Measurements from ENCODE around the gene KDM8.

The KDM8 gene

GRCh38 chr16:27203507-27204311 lies at the start of gene KDM8:
Gene KDM8, plus strand, starts transcription at chr16:27203526. Its CDS starts 6,598 bp downstream, at chr16:27210124.
- peak; percentile 98 for DNase-seq

DNA sequence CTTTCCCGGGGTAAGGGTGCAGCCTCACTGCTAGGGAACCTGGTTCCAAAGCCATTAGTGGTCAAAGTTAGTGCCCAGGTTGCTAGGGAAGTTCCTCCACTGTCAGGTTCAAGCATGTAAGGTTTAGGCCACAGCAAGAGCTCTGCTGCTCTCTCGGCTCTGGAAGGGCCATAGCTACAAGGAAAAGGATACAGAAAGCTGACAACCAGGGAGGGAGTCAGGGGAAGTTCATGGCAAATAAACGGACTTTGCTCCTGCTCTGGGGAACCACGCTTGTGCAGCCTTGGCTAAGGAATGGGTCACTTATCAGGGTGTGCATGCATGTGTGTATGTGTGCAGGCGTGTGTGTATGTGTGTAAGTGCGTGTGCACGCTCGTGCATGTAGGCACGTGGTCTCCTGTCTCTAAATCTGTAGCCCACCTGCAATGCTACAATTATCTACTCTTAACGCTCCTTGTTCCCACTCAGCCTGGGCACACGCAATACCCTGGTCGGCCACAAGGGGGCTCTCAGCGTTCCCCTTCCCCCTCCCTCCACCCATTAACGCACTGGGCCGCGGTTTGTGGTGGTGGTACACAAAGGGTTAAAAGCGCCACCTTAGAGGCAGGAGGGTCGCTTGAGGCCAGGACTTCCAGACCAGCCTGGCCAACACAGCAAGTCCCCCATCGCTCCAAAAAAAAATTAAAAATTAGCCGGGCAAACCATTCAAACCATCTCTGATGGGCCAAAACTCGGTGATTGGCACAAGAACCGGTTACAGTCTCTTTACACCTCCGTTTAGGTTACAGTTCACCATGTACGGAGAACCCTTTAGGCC lies 48.4 kb upstream of the KDM8 start:
- DNase-seq, result peak; percentile 76

- no peak for DNase-seq
Observed at GRCh38 chr16:27156579-27156978, 46.7 kb upstream of the KDM8 start.

DNA sequence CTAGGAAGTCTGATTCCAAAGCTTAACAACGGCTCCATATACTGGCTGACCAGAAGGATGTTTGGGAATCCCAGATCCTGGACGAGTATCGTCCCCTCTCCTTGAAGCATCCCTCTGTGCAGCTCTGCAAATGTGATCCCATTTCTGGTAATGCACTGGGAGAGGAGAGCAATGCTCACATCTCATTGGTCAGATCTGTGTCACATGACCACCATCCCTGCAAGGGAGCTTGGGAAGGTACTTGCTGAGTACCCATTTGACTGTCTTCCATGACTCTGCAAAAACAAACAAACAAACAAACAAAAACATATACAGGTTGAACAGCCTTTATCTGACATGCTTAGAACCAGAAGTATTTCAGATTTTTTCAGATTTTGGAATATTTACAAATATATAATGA lies 41.9 kb upstream of the KDM8 start:
- DNase-seq, result no peak

DNA sequence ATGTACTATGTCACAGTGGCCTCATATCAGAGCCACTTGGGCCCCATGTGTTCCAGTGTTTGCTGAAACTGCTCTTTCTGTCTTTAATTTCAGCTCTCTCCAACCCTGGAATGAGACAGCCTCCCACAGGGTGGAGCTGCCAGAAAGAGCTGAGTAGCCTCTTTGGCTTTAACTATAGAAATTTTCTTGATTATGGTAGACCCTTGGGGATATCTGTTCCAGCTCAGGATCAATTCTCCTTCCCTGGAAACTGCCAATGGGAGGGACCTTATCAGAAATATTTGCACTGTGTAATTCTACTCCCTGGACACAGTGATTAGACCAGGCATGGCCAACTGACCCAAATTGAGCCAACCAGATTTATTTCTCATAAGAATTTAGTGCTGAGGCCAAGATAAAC lies 39.0 kb upstream of the KDM8 start:
- DNase-seq, result no peak

GRCh38 chr16:27165576-27165975 lies 37.8 kb upstream of the KDM8 start:
- no peak for DNase-seq

- DNase-seq, result no peak
Observed at GRCh38 chr16:27168790-27169189, 34.5 kb upstream of the KDM8 start.

DNA sequence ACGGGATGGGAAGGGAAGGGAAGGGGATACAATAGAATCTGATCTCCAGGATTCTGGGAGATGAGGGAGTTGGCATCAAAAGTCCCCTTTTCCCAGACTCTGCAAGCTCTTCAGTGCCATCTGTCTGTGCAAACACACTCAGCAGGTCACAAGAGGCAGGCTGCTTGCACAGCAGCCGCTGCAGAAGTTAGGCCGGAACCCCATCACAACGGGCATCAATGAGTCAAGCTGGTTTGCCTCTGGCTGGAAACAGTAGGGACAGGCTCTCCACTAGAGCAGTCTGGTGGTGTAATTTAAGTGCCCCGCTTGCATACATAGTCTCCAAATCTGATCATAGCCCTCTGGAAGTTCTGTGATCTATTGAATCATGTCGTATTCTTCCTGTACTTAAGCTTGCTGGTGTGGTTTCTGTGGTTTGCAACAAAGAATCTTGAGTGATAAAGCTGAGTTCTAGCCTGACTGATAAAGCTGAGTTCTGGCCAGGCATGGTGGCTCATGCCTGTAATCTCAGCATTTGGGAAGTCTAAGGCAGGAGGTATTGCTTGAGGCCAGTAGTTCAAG lies 33.7 kb upstream of the KDM8 start:
- DNase-seq, result peak; percentile 72

DNA sequence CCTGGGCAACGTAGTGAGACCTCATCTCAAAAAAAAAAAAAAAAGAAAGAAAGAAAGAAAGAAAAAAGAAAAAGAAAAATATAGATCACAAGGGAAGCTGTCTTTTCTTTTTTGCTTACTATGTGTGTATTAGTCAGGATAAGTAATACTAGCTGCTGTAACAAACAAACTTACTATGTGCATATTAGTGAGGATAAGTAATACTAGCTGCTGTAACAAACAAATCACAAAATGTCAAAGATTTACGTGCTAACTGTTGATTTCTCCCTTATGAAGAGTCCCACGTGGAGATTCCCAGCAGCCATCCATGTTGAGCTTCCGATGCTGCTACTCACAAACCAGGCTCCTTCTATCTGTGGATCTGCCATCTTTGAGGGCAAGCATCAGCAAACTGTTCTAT lies 31.7 kb upstream of the KDM8 start:
- no peak for DNase-seq

- DNase-seq, result peak; percentile 41
Observed at GRCh38 chr16:27174007-27174406, 29.3 kb upstream of the KDM8 start.

- no peak for DNase-seq
Observed at GRCh38 chr16:27174798-27175197, 28.5 kb upstream of the KDM8 start.

- no peak for DNase-seq
Observed at GRCh38 chr16:27175888-27176287, 27.4 kb upstream of the KDM8 start.

- peak; percentile 34 for DNase-seq
Observed at GRCh38 chr16:27177031-27177774, 26.1 kb upstream of the KDM8 start.

GRCh38 chr16:27179500-27180072 lies 23.7 kb upstream of the KDM8 start:
- DNase-seq, result peak; percentile 90

DNA sequence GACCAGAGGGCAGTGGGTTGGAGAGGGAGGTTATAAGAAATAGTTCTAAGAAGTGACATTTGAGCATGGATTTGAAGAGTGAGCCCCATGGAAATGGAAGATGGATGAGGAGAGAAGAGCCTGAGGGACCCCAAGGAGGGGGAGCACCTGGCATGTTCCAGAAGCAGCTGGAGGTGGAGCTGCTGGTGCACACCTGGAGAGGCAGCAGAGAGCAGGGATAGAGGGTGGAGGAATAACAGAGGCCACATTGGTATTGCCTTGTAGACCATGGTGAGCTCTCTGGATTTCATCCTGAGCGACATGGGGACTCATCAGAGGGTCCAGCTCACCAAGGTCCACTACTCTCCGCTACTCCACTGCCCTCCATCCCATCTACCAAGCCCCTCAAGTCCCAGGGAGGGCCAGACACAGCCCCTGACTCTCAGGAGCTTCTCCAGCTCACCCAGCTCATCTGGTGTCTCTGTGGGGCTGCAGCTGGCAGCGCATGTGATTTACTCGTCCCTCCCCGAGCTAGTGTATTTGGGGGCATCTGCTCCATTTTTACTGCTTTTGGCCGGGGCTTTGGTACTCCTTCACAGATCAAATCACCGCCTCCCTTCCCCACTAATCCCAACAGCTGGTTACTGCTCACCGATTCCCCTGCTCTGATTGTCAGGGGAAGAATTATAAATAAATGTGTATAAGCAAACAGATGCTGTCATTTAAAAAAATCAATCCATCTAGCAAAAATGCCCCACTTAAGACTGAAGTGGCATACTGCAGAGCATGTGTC lies 22.1 kb upstream of the KDM8 start:
- DNase-seq, result no peak

- no peak for DNase-seq
Observed at GRCh38 chr16:27182906-27183405, 20.4 kb upstream of the KDM8 start.

- DNase-seq, result no peak
Observed at GRCh38 chr16:27185776-27186130, 17.6 kb upstream of the KDM8 start.

- DNase-seq, result no peak
Observed at GRCh38 chr16:27188633-27189032, 14.7 kb upstream of the KDM8 start.

DNA sequence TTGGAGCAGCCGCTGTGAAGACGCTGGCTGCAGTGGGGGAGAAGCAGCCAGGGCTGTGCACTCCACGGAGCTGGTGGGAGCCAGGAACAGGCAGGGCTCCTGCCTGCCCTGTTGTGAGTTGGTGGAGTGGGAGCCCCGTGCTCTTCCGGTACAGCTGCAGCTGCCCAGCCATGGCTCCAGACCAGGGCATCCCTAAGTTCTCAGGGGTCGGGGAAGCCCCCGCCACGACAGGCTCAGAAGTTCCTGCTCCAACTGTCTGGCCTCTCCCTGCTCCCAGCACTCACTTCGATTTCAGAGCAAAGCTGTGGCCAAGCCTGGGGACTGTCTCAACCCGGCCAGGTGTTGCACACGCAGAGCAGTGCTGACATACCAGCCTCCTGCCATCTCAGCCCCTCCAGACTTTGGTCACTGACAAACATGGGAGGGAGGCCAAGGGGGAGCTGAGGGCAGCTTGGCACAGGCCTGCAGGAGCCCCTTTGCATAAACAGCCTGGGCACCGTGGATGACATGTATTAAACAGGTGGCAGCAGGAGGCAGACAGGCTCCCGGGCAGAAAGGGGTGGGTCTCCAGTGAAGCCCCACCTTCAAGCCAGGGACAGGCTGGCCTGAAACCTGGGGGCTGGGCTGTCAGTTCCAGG lies 13.9 kb upstream of the KDM8 start:
- DNase-seq, result no peak

DNA sequence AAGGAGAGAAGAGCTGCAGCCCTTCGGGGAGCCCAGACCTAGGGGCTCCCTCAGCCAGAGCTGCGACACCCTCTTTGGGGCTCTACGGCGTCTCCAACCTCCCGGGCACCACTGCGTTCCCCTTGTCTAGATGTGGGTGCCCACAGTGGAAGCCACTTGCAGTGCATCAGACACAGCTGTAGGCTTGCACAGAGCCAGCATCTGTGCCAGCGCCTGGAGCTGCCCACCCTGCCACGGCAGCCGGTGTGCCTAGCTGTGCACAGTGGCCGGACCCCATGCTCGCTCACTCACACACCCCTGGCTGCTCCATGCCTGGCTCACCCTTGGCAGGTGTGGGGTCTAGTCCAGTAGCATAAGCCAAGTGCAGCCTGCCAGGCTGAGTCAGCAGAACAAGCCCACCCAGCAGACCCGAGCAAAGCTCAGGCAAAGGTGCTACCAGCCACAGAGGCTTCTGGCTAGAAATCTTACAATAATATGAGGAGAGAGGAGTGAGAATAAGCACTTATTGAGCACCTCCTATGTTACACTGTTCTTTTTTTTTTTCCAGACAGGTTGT lies 12.9 kb upstream of the KDM8 start:
- DNase-seq, result no peak

DNA sequence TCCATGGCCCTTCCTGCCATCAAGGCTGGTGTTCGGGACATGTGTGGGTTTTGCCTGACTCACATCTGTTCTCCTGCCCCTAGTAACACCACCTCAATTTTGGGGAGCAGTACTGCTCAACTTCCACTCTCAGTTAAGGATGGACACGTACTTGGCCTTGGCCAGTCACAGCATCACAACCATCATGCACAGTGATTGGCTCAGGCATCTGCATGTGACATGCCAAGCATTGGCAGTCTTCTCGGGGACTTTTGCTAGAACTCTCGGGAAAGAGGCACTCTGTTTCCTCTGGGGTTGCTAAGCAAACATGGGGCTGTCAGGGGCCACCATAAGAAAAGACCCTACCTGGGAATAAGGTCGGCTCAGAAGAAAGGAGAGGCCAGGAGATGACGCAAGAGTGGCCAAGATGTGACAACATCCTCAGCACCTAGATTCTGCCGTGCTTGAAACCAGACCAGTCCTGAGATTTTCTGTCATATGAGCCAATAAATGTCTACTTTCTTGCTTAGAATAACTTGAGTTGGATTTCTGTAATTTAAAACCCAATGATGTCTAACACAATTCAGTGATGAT lies 11.9 kb upstream of the KDM8 start:
- DNase-seq, result no peak

Data from activated CD8-positive, alpha-beta memory T cell treated with anti-CD3 and anti-CD28 coated beads, Interleukin-2, amount 50 U/mL, for 4 hours (primary cell).